Upper lobe of left lung (tissue), 6 donors: ENCODE results near the gene SYNJ2. TPM values are rescaled to one million over a fixed set of nuclear protein-coding genes. Genes with fewer than 3 reads are reported as not detected.

Experiments used
- ATAC-seq, 2 donors: fragments of 200-7000 bp; cut with Tn5 transposase; one replicate each; pipeline ENCODE4 v1.9.1; 2022; ENCODE audit warnings: mild to moderate bottlenecking in 2 of 2, moderate library complexity in 2 of 2; ENCODE audit not compliant: low FRiP score in 2 of 2
- DNase-seq, 2 donors: peaks; one replicate each; pipeline ENCODE4 v3.0.0-alpha.2; 2019 to 2020
- H3K27ac ChIP-seq, 4 donors: fragments of 200-600 bp; sonication (generic); one replicate each; pipeline ENCODE4 v1.5.1; 2016 to 2019
- H3K27me3 ChIP-seq, 4 donors: fragments of 200-600 bp; sonication (generic); one replicate each; pipeline ENCODE4 v1.5.1; 2017 to 2019
- H3K36me3 ChIP-seq, 4 donors: fragments of 200-600 bp; sonication (generic); one replicate each; pipeline ENCODE4 v1.5.1; 2016 to 2019
- H3K4me1 ChIP-seq, 4 donors: fragments of 200-600 bp; sonication (generic); one replicate each; pipeline ENCODE4 v1.5.1; 2018 to 2019
- H3K4me3 ChIP-seq, 4 donors: fragments of 200-600 bp; sonication (generic); one replicate each; pipeline ENCODE4 v1.5.1; 2017 to 2019; ENCODE audit warnings: mild to moderate bottlenecking in 2 of 4, moderate library complexity in 1 of 4
- H3K9me3 ChIP-seq, 4 donors: fragments of 200-600 bp; sonication (generic); one replicate each; pipeline ENCODE4 v1.5.1; 2018 to 2019
- EP300 ChIP-seq, 4 donors: sonication (generic); formaldehyde crosslinking; IDR thresholded peaks; one replicate each; pipeline ENCODE4 v1.5.1; 2017; ENCODE audit warnings: antibody characterized with exemption in 4 of 4, control low read depth in 2 of 4
- POLR2A ChIP-seq, 4 donors: fragments of 450-650 bp; IDR thresholded peaks; one replicate each; pipeline ENCODE4 v1.5.1; 2016 to 2017; ENCODE audit warnings: antibody characterized with exemption in 4 of 4, mild to moderate bottlenecking in 2 of 4
- POLR2AphosphoS5 ChIP-seq, 2 donors: sonication (generic); formaldehyde crosslinking; IDR thresholded peaks; one replicate each; pipeline ENCODE4 v1.5.1; 2017; ENCODE audit warnings: antibody characterized with exemption in 2 of 2
- WGBS, 2 donors: methylation state at CpG; one replicate each; pipeline ENCODE4 v1.1.5; 2017 to 2018; 5-methylcytosine and 5-hydroxymethylcytosine counted together
- total RNA-seq, 6 donors: library from RNA; depleted of rRNA in 4 of 6; stranded (reverse); fragments of >200 nt in 4 of 6; gene quantifications; one replicate each; pipeline versions ENCODE4 v1.1.0 to v1.2.1, GENCODE V29; 2016 to 2021
- TF ChIP-seq, protein P1 (sequence below), 6 experiments: fragments of 450-650 bp in 4 of 6; fragments of 200-600 bp in 2 of 6; sonication (generic) in 2 of 6; IDR thresholded peaks; one replicate each; pipeline ENCODE4 v1.5.1; 2016 to 2019; ENCODE audit warnings: antibody characterized with exemption in 6 of 6
- donor health status: DM: no; HTN: no; CAD: no; lungs with moderate emphysema.
- donor health status: DM: no; HTN: yes; CAD: no; lungs with severe emphysema.

SYNJ2 gene
- total RNA-seq, 6 donors from 2014 or later: 3.0 to 7.7 (median 4.2) TPM

DNA sequence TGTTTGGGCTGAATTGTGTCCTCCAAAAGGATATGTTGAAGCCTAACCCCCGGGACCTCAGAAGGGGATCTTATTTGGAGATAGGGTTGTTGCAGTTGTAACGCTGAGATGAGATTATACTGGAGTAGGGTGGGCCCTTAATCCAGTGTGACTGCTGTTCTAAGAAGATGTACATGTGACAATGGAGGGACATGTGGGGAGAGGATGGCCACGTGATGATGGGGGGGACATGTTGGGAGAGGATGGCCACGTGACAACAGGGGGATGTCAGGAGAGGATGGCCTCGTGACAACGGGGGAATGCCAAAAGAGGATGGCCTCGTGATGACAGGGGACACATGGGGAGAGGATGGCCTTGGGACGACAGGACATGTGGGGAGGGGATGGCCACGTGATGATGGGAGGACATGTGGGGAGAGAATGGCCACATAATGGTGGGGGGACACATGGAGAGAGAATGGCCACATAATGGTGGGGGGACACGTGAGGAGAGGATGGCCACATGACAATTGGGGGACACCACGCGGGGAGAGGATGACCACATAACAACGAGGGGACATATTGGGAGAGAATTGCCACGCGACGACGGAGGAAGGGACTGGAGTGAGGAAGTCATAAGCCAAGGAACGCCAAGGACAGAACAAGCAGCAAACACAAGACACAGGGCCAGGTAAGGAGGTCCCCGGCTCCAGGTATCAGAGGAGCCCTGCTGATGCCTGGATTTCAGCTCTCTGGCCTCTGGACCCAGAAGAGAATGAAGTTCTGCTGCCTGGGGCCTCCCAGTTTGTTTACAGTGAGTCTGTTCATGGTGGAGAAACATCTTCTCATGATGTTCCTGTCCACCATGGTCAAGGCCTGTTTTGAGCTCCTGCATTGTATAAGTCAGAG, 29.2 kb downstream of the SYNJ2 start:
- TF ChIP-seq EP300 (IDR thresholded peaks at IDR 0.05) (no peak), POLR2A (IDR thresholded peaks at IDR 0.05) (no peak), POLR2AphosphoS5 (IDR thresholded peaks at IDR 0.05) (no peak)
- TF ChIP-seq, protein P1, sequence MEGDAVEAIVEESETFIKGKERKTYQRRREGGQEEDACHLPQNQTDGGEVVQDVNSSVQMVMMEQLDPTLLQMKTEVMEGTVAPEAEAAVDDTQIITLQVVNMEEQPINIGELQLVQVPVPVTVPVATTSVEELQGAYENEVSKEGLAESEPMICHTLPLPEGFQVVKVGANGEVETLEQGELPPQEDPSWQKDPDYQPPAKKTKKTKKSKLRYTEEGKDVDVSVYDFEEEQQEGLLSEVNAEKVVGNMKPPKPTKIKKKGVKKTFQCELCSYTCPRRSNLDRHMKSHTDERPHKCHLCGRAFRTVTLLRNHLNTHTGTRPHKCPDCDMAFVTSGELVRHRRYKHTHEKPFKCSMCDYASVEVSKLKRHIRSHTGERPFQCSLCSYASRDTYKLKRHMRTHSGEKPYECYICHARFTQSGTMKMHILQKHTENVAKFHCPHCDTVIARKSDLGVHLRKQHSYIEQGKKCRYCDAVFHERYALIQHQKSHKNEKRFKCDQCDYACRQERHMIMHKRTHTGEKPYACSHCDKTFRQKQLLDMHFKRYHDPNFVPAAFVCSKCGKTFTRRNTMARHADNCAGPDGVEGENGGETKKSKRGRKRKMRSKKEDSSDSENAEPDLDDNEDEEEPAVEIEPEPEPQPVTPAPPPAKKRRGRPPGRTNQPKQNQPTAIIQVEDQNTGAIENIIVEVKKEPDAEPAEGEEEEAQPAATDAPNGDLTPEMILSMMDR (IDR thresholded peaks at IDR 0.05): no peak
- H3K27ac ChIP-seq: no peak overlapping the region

DNA sequence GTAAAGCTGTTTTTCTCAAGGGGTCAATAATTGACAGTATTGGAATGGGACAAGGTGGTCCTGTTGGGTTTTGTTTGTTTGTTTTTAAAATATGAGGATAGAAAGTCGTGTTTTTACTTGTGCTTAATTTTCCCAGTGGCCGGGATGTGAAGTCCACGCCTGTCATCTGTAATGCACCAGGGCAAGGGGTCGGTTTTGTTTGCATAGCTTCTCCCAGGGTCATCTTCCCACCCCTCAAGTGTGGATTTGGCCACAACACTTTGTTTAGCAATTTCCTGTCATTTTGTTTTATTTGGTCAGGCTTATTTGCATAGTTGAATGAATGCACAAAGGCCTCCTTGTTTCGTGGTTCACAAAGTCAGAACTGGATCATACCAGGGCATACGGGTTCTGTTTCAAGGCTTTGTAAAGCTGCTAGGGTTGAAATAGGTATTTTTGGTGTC, 29.8 kb downstream of the SYNJ2 start:
- H3K4me1 ChIP-seq: peaks cover 15 to 29% (median 21%) of the 10 kb centered on the region in 4 donors
- H3K9me3 ChIP-seq: no peaks in the 10 kb centered on the region
- H3K27me3 ChIP-seq: no peaks in the 10 kb centered on the region
- no peak for ATAC-seq
- H3K4me3 ChIP-seq: no peak overlapping the region
- 70 to 73% methylated on average over 6 of the region's 6 CpGs for WGBS, 2 donors
- no peaks in the 10 kb centered on the region for H3K36me3 ChIP-seq
- no peak overlapping the region for H3K27ac ChIP-seq
- TF ChIP-seq POLR2A (IDR thresholded peaks at IDR 0.05) (no peak), POLR2AphosphoS5 (IDR thresholded peaks at IDR 0.05) (no peak), EP300 (IDR thresholded peaks at IDR 0.05) (no peak)
- TF ChIP-seq, protein P1 (IDR thresholded peaks at IDR 0.05): no peak
- no peak for DNase-seq

More for the DNA sequence above, 29.2 kb downstream of the SYNJ2 start:
- no peak for ATAC-seq
- H3K27me3 ChIP-seq: no peaks in the 10 kb centered on the region
- H3K4me1 ChIP-seq: peaks cover 15 to 29% (median 21%) of the 10 kb centered on the region in 4 donors
- H3K9me3 ChIP-seq: no peaks in the 10 kb centered on the region
- H3K36me3 ChIP-seq: no peaks in the 10 kb centered on the region
- H3K4me3 ChIP-seq: no peak overlapping the region
- no peak for DNase-seq
- 95 to 96% methylated on average over 19 of the region's 19 CpGs for WGBS, 2 donors

DNA sequence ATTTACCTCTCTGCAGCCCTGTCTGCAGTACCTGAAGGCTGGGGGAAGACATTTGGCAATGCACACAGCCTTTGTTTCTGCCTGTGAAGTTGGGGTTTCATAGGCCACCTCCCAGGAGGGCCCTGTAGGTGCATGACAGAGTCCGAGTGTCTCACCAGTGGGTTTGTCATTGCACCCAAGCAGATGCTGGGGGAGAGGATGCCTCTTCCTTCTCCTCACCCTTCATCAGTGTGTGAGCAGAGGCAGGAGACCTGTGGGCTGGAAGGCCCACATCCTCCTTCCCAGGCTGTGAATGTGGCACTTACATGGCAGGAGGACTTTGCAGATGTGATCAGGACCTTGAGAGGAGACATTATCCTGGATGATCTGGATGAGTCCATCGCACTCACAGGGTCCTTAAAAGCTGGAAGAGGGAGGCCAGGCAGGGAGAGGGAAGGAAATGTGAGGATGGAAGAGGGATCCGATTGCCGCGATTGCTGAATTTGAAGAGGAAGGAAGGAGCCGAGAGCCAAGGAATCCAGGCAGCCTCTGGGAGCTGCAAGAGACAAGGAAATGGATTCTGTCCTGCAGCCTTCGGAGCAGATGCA, 30.4 kb downstream of the SYNJ2 start:
- Histone ChIP-seq H3K4me1 (peaks cover 15 to 29% (median 21%) of the 10 kb centered on the region in 4 donors), H3K27me3 (no peaks in the 10 kb centered on the region), H3K36me3 (no peaks in the 10 kb centered on the region), H3K9me3 (no peaks in the 10 kb centered on the region), H3K4me3 (no peak overlapping the region), H3K27ac (no peak overlapping the region)
- 84 to 92% methylated on average over 7 of the region's 7 CpGs for WGBS, 2 donors
- DNase-seq (no peak), ATAC-seq (no peak)
- no peak for TF ChIP-seq POLR2A (IDR thresholded peaks at IDR 0.05)

DNA sequence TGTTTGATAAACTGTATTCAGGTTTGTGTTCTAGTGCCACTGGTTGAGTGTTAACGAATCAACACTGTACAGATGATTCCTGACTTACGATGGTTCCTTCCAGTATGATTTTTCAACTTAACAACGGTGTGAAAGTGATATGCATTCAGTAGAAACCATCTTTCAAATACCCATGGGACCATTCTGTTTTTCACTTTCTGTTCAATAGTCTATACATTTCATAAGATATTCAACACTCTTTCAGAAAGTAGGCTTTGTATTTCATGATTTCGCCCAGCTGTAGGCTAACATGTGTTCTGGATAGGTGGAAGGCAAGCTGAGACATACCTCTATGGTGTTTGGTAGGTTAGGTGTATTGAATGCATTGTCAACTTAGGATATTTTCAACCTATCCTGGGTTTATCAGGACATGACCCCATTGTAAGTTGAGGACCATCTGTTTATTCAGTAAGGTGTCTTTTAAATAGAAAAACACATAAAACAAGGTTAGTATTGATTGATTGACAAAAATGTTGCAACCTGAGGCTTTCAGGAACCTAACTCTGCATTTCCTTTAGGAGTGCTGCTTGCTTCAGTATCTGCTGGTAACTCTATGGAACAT, 32.3 kb downstream of the SYNJ2 start:
- H3K4me1 ChIP-seq: peaks cover 10 to 17% (median 12%) of the 10 kb centered on the region in 4 donors
- H3K4me3 ChIP-seq: no peak overlapping the region
- no peaks in the 10 kb centered on the region for H3K27me3 ChIP-seq
- H3K36me3 ChIP-seq: no peaks in the 10 kb centered on the region
- 83 to 92% methylated on average over 3 to 4 of the region's 4 CpGs for WGBS, 2 donors
- H3K9me3 ChIP-seq: no peaks in the 10 kb centered on the region
- H3K27ac ChIP-seq: no peak overlapping the region
- DNase-seq: no peak
- ATAC-seq: no peak
- TF ChIP-seq EP300 (IDR thresholded peaks at IDR 0.05): no peak
- TF ChIP-seq, protein P1 (IDR thresholded peaks at IDR 0.05): no peak
- no peak for TF ChIP-seq POLR2AphosphoS5 (IDR thresholded peaks at IDR 0.05)
- no peak for TF ChIP-seq POLR2A (IDR thresholded peaks at IDR 0.05)

DNA sequence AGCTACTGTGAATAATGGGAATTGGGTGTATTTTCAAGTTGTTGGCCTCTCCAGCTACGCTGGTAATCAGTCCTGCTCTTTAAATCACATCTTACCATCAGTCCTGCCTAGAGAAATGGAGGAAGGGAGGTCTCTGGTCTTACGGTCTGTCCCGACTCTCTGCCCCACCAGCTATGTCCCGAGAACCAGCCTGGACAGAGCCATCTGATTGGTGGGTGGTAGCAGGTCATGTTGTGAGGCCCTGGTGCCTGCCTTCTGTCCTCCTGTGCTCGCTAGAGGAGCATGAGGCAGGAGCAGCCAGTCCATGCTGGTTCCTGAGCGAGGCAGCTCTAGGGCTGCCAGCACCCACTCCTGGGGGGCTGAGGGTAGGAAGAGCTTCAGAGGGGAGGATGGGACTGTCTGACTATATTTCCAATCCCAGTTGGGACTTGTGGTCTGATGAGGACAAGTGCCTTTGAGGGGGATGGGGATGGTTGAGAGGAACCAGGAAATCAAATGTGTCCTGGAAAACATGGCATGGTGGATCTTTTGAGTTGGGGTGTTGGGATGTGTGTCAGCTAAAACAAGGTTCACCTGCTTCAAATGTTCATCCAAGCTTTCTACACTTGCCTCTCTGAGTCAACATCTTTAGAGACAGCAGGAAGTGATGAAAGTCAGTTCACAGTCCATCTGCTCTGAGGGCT, 33.0 kb downstream of the SYNJ2 start:
- WGBS, 2 donors: 93 to 99% methylated on average over 3 to 6 of the region's 6 CpGs
- DNase-seq (no peak), ATAC-seq (no peak)

More for the DNA sequence above, 33.0 kb downstream of the SYNJ2 start:
- Histone ChIP-seq H3K4me1 (peaks cover 4 to 11% (median 6%) of the 10 kb centered on the region in 4 donors), H3K27ac (no peak overlapping the region), H3K9me3 (no peaks in the 10 kb centered on the region), H3K27me3 (no peaks in the 10 kb centered on the region), H3K36me3 (no peaks in the 10 kb centered on the region), H3K4me3 (no peak overlapping the region)
- TF ChIP-seq POLR2AphosphoS5 (IDR thresholded peaks at IDR 0.05) (no peak), POLR2A (IDR thresholded peaks at IDR 0.05) (no peak), EP300 (IDR thresholded peaks at IDR 0.05) (no peak)
- TF ChIP-seq, protein P1 (IDR thresholded peaks at IDR 0.05): no peak
